ENCODE results near the gene TBRG1.

- TF ChIP-seq CTCF (IDR thresholded peaks at IDR 0.05; ENCODE audit: low read length) (no peak), EZH2 (IDR thresholded peaks at IDR 0.05; ENCODE audit: borderline replicate concordance, low read length) (no peak)
These were observed 48.1 kb downstream of the TBRG1 start for GRCh38 chr11:124670732-124671131.
